Daoy (cell line): ENCODE measurements around the gene ACSL1. TPM values are rescaled to one million over a fixed set of nuclear protein-coding genes. Genes with fewer than 3 reads are reported as not detected.
A peak's percentile ranks its signal among the peaks of the same experiment; 100 is the strongest.

Experiments used
- DNase-seq: peaks from one replicate; pipeline ENCODE4 v3.0.0-alpha.2; 2015; ENCODE audit warnings: low read depth
- total RNA-seq: library from RNA; depleted of rRNA; stranded (reverse); fragments of >200 nt; shearing (Covaris generic); gene quantifications from 2 replicates; pipeline ENCODE4 v1.2.3, GENCODE V29; 2014

ACSL1 gene
- total RNA-seq, 1 experiment from 2014 or later: 12.5 TPM

GRCh38 chr4:184812199-184812542 lies 13.6 kb downstream of the ACSL1 start:
- no peak for DNase-seq

- DNase-seq: no peak
Measured at GRCh38 chr4:184811526-184812198, 14.1 kb downstream of the ACSL1 start.

- no peak for DNase-seq
Measured at GRCh38 chr4:184810720-184811119, 15.0 kb downstream of the ACSL1 start.

- no peak for DNase-seq
Measured at GRCh38 chr4:184808713-184809050, 17.1 kb downstream of the ACSL1 start.

GRCh38 chr4:184807797-184808712 lies 17.7 kb downstream of the ACSL1 start:
- DNase-seq: peak; percentile 49

GRCh38 chr4:184807256-184807655 lies 18.5 kb downstream of the ACSL1 start:
- DNase-seq: no peak

GRCh38 chr4:184806711-184807110 lies 19.1 kb downstream of the ACSL1 start:
- no peak for DNase-seq

GRCh38 chr4:184806229-184806550 lies 19.6 kb downstream of the ACSL1 start:
- no peak for DNase-seq

GRCh38 chr4:184805462-184806228 lies 20.1 kb downstream of the ACSL1 start:
- DNase-seq: no peak

- DNase-seq: no peak
Measured at GRCh38 chr4:184804621-184805020, 21.1 kb downstream of the ACSL1 start.

GRCh38 chr4:184803874-184804273 lies 21.9 kb downstream of the ACSL1 start:
- DNase-seq: no peak

- no peak for DNase-seq
Measured at GRCh38 chr4:184803133-184803532, 22.6 kb downstream of the ACSL1 start.

GRCh38 chr4:184802697-184803015 lies 23.1 kb downstream of the ACSL1 start:
- no peak for DNase-seq

GRCh38 chr4:184801781-184802696 lies 23.7 kb downstream of the ACSL1 start:
- peak; percentile 17 for DNase-seq

- DNase-seq: no peak
Measured at GRCh38 chr4:184798504-184798903, 27.3 kb downstream of the ACSL1 start.

- no peak for DNase-seq
Measured at GRCh38 chr4:184796906-184797305, 28.9 kb downstream of the ACSL1 start.

GRCh38 chr4:184795214-184795844 lies 30.4 kb downstream of the ACSL1 start:
- DNase-seq: no peak

GRCh38 chr4:184794470-184794869 lies 31.3 kb downstream of the ACSL1 start:
- DNase-seq: no peak

GRCh38 chr4:184793735-184794355 lies 31.9 kb downstream of the ACSL1 start:
- no peak for DNase-seq

GRCh38 chr4:184792950-184793555 lies 32.7 kb downstream of the ACSL1 start:
- DNase-seq: peak; percentile 81
